H1 (cell line): ENCODE measurements around the gene RIMBP2. TPM values are rescaled to one million over a fixed set of nuclear protein-coding genes. Genes with fewer than 3 reads are reported as not detected.

Experiments
- CTCF ChIA-PET: fragments of 300-600 bp; sonication (Branson Sonifier 250); formaldehyde crosslinking; loops from one replicate; lab custom pipeline; 2021; ENCODE audit not compliant: partially characterized antibody; lab: Charles Lee
- POLR2A ChIA-PET: fragments of 300-600 bp; sonication (Branson Sonifier 250); formaldehyde crosslinking; loops from one replicate; lab custom pipeline; 2021; ENCODE audit warnings: inconsistent platforms; ENCODE audit not compliant: partially characterized antibody; lab: Charles Lee
- DNase-seq, 2 experiments: peaks; one replicate each; pipeline versions ENCODE4 v3.0.0 to v3.0.0-alpha.2; 2010 to 2022; ENCODE audit warnings: low spot score in 2 of 2, low read depth in 1 of 2, mixed read lengths in 1 of 2
- FAIRE-seq: peaks from 2 replicates; lab custom pipeline; 2011; peaks lifted over from hg19 to GRCh38; lab: Jason Lieb, UNC
- H2AFZ ChIP-seq: 2 replicates; pipeline ENCODE4 v1.8.1; 2012; ENCODE audit warnings: low read length, inconsistent platforms
- H2AK5ac ChIP-seq: 2 replicates; pipeline ENCODE4 v1.6.1; 2013; ENCODE audit warnings: low read depth, low read length
- H2BK120ac ChIP-seq: replicated peaks from 2 replicates; pipeline ENCODE3; 2013; ENCODE audit warnings: low read depth, low read length, inconsistent platforms
- H2BK12ac ChIP-seq: 2 replicates; pipeline ENCODE4 v1.6.1; 2013; ENCODE audit warnings: low read depth, low read length
- H2BK15ac ChIP-seq: 2 replicates; pipeline ENCODE4 v1.6.1; 2013; ENCODE audit warnings: low read length
- H2BK20ac ChIP-seq: 2 replicates; pipeline ENCODE4 v1.6.1; 2013; ENCODE audit warnings: low read length
- H2BK5ac ChIP-seq: 2 replicates; pipeline ENCODE4 v1.6.1; 2013; ENCODE audit warnings: low read depth, low read length
- H3K14ac ChIP-seq: 2 replicates; pipeline ENCODE4 v1.6.1; 2013; ENCODE audit warnings: inconsistent platforms; ENCODE audit not compliant: insufficient read length
- H3K18ac ChIP-seq: 2 replicates; pipeline ENCODE4 v1.6.1; 2013; ENCODE audit warnings: low read length; ENCODE audit errors: extremely low read depth
- H3K23ac ChIP-seq: 2 replicates; pipeline ENCODE4 v1.6.1; 2013; ENCODE audit warnings: inconsistent platforms; ENCODE audit not compliant: insufficient read length
- H3K23me2 ChIP-seq: 2 replicates; pipeline ENCODE4 v1.6.1; 2013; ENCODE audit warnings: low read depth, low read length
- H3K27ac ChIP-seq: 2 replicates; pipeline ENCODE4 v1.6.1; 2011; ENCODE audit warnings: low read depth, low read length, inconsistent platforms
- H3K27me3 ChIP-seq, 4 experiments: replicated peaks in 1 of 4; 1 replicate in 1 of 4; 2 replicates in 3 of 4; pipeline versions ENCODE4 v1.6.1 to v1.8.1; 2011 to 2013; ENCODE audit warnings: low read length in 3 of 4, mild to moderate bottlenecking in 3 of 4, inconsistent platforms in 2 of 4, mixed read lengths in 2 of 4, moderate library complexity in 1 of 4; ENCODE audit not compliant: control insufficient read depth in 3 of 4, insufficient read depth in 3 of 4; ENCODE audit errors: extremely low read depth in 1 of 4
- H3K36me3 ChIP-seq, 4 experiments: 2 replicates each; pipeline versions ENCODE4 v1.6.1 to v1.8.1; 2011 to 2013; ENCODE audit warnings: mild to moderate bottlenecking in 4 of 4, low read length in 3 of 4, moderate library complexity in 2 of 4, control low read depth in 1 of 4, inconsistent platforms in 1 of 4; ENCODE audit not compliant: insufficient read depth in 4 of 4, control insufficient read depth in 2 of 4
- H3K4ac ChIP-seq: replicated peaks from 2 replicates; pipeline ENCODE3; 2013; ENCODE audit warnings: low read length, low read depth, mixed read lengths, inconsistent platforms; ENCODE audit not compliant: insufficient read length
- H3K4me1 ChIP-seq, 4 experiments: replicated peaks in 1 of 4; 1 replicate in 1 of 4; 2 replicates in 3 of 4; pipeline versions ENCODE4 v1.6.1 to v1.8.1; 2011 to 2013; ENCODE audit warnings: low read length in 3 of 4, inconsistent platforms in 2 of 4, mixed read lengths in 1 of 4; ENCODE audit not compliant: insufficient read depth in 4 of 4, control insufficient read depth in 3 of 4
- H3K4me2 ChIP-seq, 2 experiments: 2 replicates each; pipeline versions ENCODE4 v1.6.1 to v1.8.1; 2011 to 2013; ENCODE audit warnings: low read depth in 2 of 2, low read length in 2 of 2, control low read depth in 1 of 2, inconsistent platforms in 1 of 2, mild to moderate bottlenecking in 1 of 2; ENCODE audit not compliant: insufficient read depth in 1 of 2
- H3K4me3 ChIP-seq, 4 experiments: fragments of 200-600, 300-600 bp in 1 of 4; sonication (generic), shearing (Covaris generic), sonication (Bioruptor Twin) in 1 of 4; 2 replicates each; pipeline versions ENCODE4 v1.5.1 to v1.8.1; 2011 to 2016; ENCODE audit warnings: low read length in 4 of 4, low read depth in 3 of 4, control low read depth in 2 of 4, inconsistent platforms in 2 of 4, mild to moderate bottlenecking in 2 of 4, mixed read lengths in 1 of 4, moderate library complexity in 1 of 4; ENCODE audit not compliant: insufficient read depth in 2 of 4; ENCODE audit errors: extremely low read depth in 1 of 4
- H3K56ac ChIP-seq: replicated peaks from 2 replicates; pipeline ENCODE3; 2013; ENCODE audit warnings: low read depth, mild to moderate bottlenecking, mixed read lengths, low read length, inconsistent platforms; ENCODE audit not compliant: insufficient read length
- H3K79me1 ChIP-seq: 2 replicates; pipeline ENCODE4 v1.6.1; 2013; ENCODE audit warnings: low read depth, low read length, control low read depth
- H3K79me2 ChIP-seq, 2 experiments: 2 replicates each; pipeline versions ENCODE4 v1.6.1 to v1.8.1; 2012 to 2013; ENCODE audit warnings: low read length in 2 of 2, mild to moderate bottlenecking in 2 of 2, inconsistent platforms in 1 of 2; ENCODE audit not compliant: insufficient read depth in 2 of 2, control insufficient read depth in 1 of 2
- H3K9ac ChIP-seq, 4 experiments: replicated peaks in 1 of 4; 1 replicate in 1 of 4; 2 replicates in 3 of 4; pipeline versions ENCODE4 v1.6.1 to v1.8.1; 2011 to 2013; ENCODE audit warnings: low read depth in 3 of 4, low read length in 3 of 4, control low read depth in 2 of 4, mild to moderate bottlenecking in 2 of 4, moderate library complexity in 2 of 4, inconsistent platforms in 1 of 4; ENCODE audit errors: extremely low read depth in 1 of 4
- H3K9me3 ChIP-seq, 2 experiments: 2 replicates each; pipeline versions ENCODE4 v1.6.1 to v1.8.1; 2012 to 2013; ENCODE audit warnings: mild to moderate bottlenecking in 2 of 2, moderate library complexity in 2 of 2, control low read depth in 1 of 2, inconsistent platforms in 1 of 2, low read depth in 1 of 2, low read length in 1 of 2, mixed read lengths in 1 of 2; ENCODE audit not compliant: insufficient read depth in 2 of 2
- H4K20me1 ChIP-seq, 2 experiments: replicated peaks in 1 of 2; 2 replicates each; pipeline versions ENCODE3 to v1.8.1; 2011 to 2013; ENCODE audit warnings: inconsistent platforms in 2 of 2, low read length in 2 of 2, mild to moderate bottlenecking in 1 of 2; ENCODE audit not compliant: insufficient read depth in 2 of 2, control insufficient read depth in 1 of 2
- H4K5ac ChIP-seq: 2 replicates; pipeline ENCODE4 v1.6.1; 2013; ENCODE audit warnings: low read length, low read depth, mixed read lengths, inconsistent platforms; ENCODE audit not compliant: insufficient read length
- H4K8ac ChIP-seq: 2 replicates; pipeline ENCODE4 v1.8.0; 2013; ENCODE audit warnings: mild to moderate bottlenecking, moderate library complexity, low read length, inconsistent platforms; ENCODE audit not compliant: insufficient read depth; ENCODE audit errors: extremely low read depth
- H4K91ac ChIP-seq: replicated peaks from 2 replicates; pipeline ENCODE3; 2013; ENCODE audit warnings: low read length, mixed read lengths, inconsistent platforms; ENCODE audit not compliant: insufficient read length
- BACH1 ChIP-seq: IDR thresholded peaks from 2 replicates; pipeline ENCODE4 v1.6.1; 2012; ENCODE audit warnings: low read length, improper control_type of control experiment
- BCL11A ChIP-seq, 2 experiments: IDR thresholded peaks; one replicate each; pipeline ENCODE4 v1.6.1; 2011; ENCODE audit warnings: low read depth in 2 of 2, low read length in 2 of 2, mild to moderate bottlenecking in 2 of 2
- BRCA1 ChIP-seq: IDR thresholded peaks from 2 replicates; pipeline ENCODE4 v1.6.1; 2012; ENCODE audit warnings: low read depth, low read length, improper control_type of control experiment
- CBX8 ChIP-seq: fragments of 300-800, 300-1000 bp; sonication (generic); IDR thresholded peaks from 2 replicates; pipeline ENCODE4 v1.7.1; 2016; ENCODE audit warnings: low read depth, low read length, borderline replicate concordance
- CHD1 ChIP-seq: IDR thresholded peaks from 2 replicates; pipeline ENCODE4 v1.6.1; 2012; ENCODE audit warnings: low read depth, low read length, improper control_type of control experiment
- CREB1 ChIP-seq: IDR thresholded peaks from 2 replicates; pipeline ENCODE4 v1.6.1; 2012; ENCODE audit warnings: inconsistent platforms
- CTBP2 ChIP-seq: IDR thresholded peaks from 2 replicates; pipeline ENCODE4 v1.7.0; 2011; ENCODE audit warnings: borderline replicate concordance, mild to moderate bottlenecking, moderate library complexity, mixed read lengths, low read length; ENCODE audit not compliant: insufficient read depth, insufficient read length
- EP300 ChIP-seq, 2 experiments: IDR thresholded peaks; 1 replicate in 1 of 2; 2 replicates in 1 of 2; pipeline ENCODE4 v1.6.1; 2011 to 2012; ENCODE audit warnings: low read depth in 2 of 2, low read length in 2 of 2, mild to moderate bottlenecking in 2 of 2, borderline replicate concordance in 1 of 2, inconsistent platforms in 1 of 2, moderate library complexity in 1 of 2
- EZH2 ChIP-seq: fragments of 200-600 bp; sonication (generic); IDR thresholded peaks from 2 replicates; pipeline ENCODE4 v1.7.1; 2012; ENCODE audit warnings: low read depth, mild to moderate bottlenecking, moderate library complexity, low read length, inconsistent platforms; ENCODE audit not compliant: severe bottlenecking
- GABPA ChIP-seq: IDR thresholded peaks from 2 replicates; pipeline ENCODE4 v1.6.1; 2011; ENCODE audit warnings: mild to moderate bottlenecking, low read length, moderate library complexity, borderline replicate concordance; ENCODE audit not compliant: insufficient read depth
- HDAC6 ChIP-seq: IDR thresholded peaks from one replicate; pipeline ENCODE4 v1.7.1; 2012; ENCODE audit warnings: low read depth, mild to moderate bottlenecking, inconsistent platforms, low read length, moderate library complexity
- PHF8 ChIP-seq: fragments of 200-600 bp; sonication (generic); conservative IDR thresholded peaks from 2 replicates; pipeline ENCODE4 v1.7.1; 2012; ENCODE audit warnings: low read depth, mild to moderate bottlenecking, inconsistent platforms, low read length, moderate library complexity
- SIX5 ChIP-seq: IDR thresholded peaks from 2 replicates; pipeline ENCODE4 v1.6.1; 2011; ENCODE audit warnings: mild to moderate bottlenecking, low read depth, low read length
- SP4 ChIP-seq: IDR thresholded peaks from 2 replicates; pipeline ENCODE4 v1.6.1; 2012; ENCODE audit warnings: low read length, inconsistent platforms
- TAF7 ChIP-seq: optimal IDR thresholded peaks from 2 replicates; pipeline ENCODE3; 2011; ENCODE audit warnings: low read depth, mild to moderate bottlenecking, inconsistent platforms, low read length, moderate library complexity, borderline replicate concordance
- WGBS, 2 experiments: shearing (Covaris generic) in 1 of 2; methylation state at CpG; one replicate each; pipeline versions ENCODE4 v1.1.6 to v1.1.7; 2013 to 2015; ENCODE audit warnings: low lambda C conversion rate in 2 of 2, mixed read lengths in 2 of 2, inconsistent platforms in 1 of 2, low coverage in 1 of 2, missing lambda C conversion rate in 1 of 2; ENCODE audit not compliant: insufficient replicate concordance in 2 of 2, insufficient coverage in 1 of 2, insufficient read length in 1 of 2; ENCODE audit errors: extremely low coverage in 1 of 2, missing lambda C conversion rate in 1 of 2; 5-methylcytosine and 5-hydroxymethylcytosine counted together
- polyA plus RNA-seq, 7 experiments: library from polyadenylated mRNA; depleted of rRNA in 3 of 7; stranded (reverse) in 5 of 7; unstranded in 2 of 7; fragments of >200 nt in 5 of 7; fragments of 200-250 nt in 2 of 7; gene quantifications; 1 replicate in 5 of 7; 2 replicates in 1 of 7; 4 replicates in 1 of 7; pipeline versions ENCODE4 v1.2.1 to v1.2.3, GENCODE V29; 2011 to 2013; ENCODE audit warnings: missing spikeins in 2 of 7, mixed read lengths in 2 of 7
- total RNA-seq: library from RNA; stranded (reverse); fragmentation: NEBNext Ultra II Directional; extraction: Animal tissue kit (Norgen Biotek cat#: 25700); gene quantifications from 2 replicates; pipeline ENCODE4 v1.2.1, GENCODE V29; 2021

The RIMBP2 gene
- total and polyA plus RNA-seq, 2 of the 8 experiments (the other 6 are each of a cell fraction or from before 2014, with no cell fraction given), result 0.18 to 0.65 TPM

DNA sequence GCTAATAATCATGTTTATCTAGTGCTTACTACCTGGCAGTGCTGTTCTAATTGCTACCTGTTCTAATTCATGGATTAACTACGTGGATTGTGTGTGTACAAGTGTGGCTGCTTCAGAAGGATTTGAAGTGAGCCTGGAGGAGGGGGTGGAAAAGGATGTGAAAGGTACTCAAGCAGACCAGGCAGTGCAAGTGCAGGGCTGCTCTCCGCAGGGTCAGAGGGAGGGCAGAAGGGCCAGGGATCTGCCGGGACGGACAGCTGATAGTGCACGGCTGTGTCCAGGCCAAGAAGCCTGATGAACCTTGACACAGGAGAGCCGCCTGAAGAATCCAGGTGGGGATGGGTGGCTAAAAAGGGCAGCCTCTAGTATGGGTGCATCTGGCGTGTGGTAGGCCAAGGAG, 349.9 kb downstream of the RIMBP2 start:
- Histone ChIP-seq H3K27ac (no peak overlapping the region), H2AK5ac (no peak overlapping the region), H4K20me1 (no peaks in the 10 kb centered on the region), H3K4me1 (peaks cover 0 to 5% (median 0%) of the 10 kb centered on the region in 4 experiments; a peak in 1 of 7 replicates), H3K79me2 (no peaks in the 10 kb centered on the region), H3K9ac (no peak overlapping the region), H2AFZ (no peak overlapping the region), H2BK120ac (no peak overlapping the region), H3K23ac (no peak overlapping the region), H2BK12ac (no peak overlapping the region), H3K79me1 (no peaks in the 10 kb centered on the region), H3K27me3 (no peaks in the 10 kb centered on the region; a peak in 2 of 7 replicates), H3K36me3 (no peaks in the 10 kb centered on the region), H3K56ac (no peak overlapping the region), H2BK15ac (no peak overlapping the region), H3K9me3 (no peaks in the 10 kb centered on the region), H2BK5ac (no peak overlapping the region), H3K23me2 (no peaks in the 10 kb centered on the region), H3K14ac (no peak overlapping the region), H3K18ac (no peak overlapping the region), H4K91ac (no peak overlapping the region), H3K4me3 (no peak overlapping the region), H4K8ac (no peak overlapping the region), H3K4me2 (no peak overlapping the region), H2BK20ac (no peak overlapping the region), H3K4ac (no peak overlapping the region), H4K5ac (no peak overlapping the region)
- FAIRE-seq, result no peak
- 90% methylated on average over 7 of the region's 7 CpGs; no CpG with 5 or more reads in 1 of the 2 experiments for WGBS, 2 experiments
- DNase-seq, result no peak
- ChIA-PET CTCF (no interaction called here), POLR2A (no interaction called here)
- TF ChIP-seq EP300 (IDR thresholded peaks at IDR 0.05; ENCODE audit: borderline replicate concordance in 1 of 2, low read depth in 2 of 2, low read length in 2 of 2) (no peak), SIX5 (no peak), CTBP2 (no peak), CREB1 (no peak), CBX8 (no peak), BRCA1 (no peak), CHD1 (no peak), TAF7 (no peak), SP4 (no peak), EZH2 (no peak), PHF8 (no peak), GABPA (no peak), BACH1 (no peak), HDAC6 (no peak), BCL11A (IDR thresholded peaks at IDR 0.05; ENCODE audit: low read depth in 2 of 2, low read length in 2 of 2) (no peak)
